ENCODE data around the gene PIPOX.
A peak's percentile ranks its signal among the peaks of the same experiment; 100 is the strongest.

The PIPOX gene

DNA sequence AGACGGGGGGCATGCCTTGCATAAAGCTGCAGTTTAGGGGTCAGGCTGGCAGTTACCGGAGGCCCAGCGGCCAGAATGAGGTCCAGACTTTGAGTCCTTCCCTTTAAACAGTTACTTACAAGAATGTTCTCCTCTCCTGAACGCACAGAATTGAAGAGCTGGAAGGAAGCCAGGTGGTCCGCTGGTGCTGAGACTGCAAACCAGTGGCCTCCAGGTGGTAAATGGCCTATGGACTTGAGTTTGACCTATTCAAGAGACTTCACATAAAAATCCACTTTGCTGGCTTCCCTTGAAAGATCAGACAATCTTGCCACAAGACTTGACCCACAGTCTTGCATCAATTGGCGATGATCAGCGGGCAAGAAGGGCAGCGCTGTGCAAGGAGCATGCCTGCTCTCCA, 22.4 kb upstream of the PIPOX start:
- DNase-seq: no peak

DNA sequence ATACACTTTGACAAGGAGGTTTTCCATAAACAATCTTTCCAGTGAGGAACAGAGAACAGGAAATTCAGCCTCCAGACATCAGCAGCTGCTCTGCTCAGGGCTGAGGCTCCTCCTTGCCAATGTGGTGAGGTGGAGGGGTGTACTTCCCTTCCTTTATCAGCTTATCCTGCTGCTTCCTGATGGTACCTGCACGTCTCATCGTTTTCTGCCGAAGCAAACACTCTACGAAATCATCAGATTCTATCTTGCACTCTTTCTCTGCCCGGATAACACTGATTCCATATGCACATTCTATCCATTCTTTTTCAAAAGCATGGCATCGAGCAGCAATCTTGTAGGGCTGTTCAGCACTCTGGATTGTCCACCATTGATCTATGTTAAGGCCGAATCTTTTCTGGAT, 21.7 kb upstream of the PIPOX start:
- no peak for DNase-seq

DNA sequence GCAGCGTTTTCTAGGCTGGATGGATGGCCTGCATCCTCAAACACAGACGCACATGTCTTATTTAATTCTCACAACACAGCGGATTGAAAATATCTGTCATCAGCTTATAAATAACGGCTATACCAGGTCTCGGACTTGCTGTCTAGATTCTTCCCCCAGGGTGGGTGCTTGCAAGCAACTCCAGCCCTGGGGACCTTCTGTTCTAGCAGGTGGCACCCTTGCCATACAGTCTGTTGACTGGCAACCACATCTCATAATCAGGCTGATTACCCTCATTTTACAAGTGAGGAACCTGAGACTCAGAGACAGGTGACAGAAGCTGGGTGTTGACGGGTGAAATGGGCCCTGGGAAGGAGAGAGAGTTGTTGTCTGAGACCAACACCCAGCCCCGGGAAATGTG, 20.9 kb upstream of the PIPOX start:
- no peak for DNase-seq

DNA sequence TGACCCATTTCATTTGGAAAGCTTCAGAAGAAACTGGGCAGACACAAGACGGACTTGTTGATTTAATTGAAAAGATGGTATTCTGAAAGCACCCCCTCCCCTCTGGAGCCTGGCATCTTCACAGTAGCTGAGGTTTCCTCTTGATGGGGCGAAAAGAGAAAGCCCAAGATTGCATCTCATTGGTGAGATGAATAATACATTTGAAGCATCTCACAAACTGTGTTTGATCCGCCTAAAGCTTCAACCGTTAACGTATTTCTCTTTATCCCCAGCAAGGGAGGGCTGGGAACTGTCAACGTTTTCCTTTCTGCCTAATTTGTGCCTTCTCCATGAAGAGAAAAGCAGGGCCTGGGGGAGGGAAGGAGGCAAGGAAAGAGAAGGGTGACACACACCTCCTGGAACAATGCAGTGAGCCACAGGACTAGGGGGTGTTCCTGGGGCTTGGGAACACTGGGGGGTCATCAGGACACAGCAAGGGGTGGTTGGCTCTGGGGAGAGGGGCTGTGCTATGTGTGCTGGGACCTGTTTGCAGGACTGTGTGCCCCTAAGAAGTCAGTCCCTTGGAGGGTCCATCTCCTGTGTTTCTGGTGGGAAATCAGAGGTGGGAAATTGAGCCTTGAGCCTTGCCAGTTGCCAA, 18.5 kb upstream of the PIPOX start:
- DNase-seq: no peak

DNA sequence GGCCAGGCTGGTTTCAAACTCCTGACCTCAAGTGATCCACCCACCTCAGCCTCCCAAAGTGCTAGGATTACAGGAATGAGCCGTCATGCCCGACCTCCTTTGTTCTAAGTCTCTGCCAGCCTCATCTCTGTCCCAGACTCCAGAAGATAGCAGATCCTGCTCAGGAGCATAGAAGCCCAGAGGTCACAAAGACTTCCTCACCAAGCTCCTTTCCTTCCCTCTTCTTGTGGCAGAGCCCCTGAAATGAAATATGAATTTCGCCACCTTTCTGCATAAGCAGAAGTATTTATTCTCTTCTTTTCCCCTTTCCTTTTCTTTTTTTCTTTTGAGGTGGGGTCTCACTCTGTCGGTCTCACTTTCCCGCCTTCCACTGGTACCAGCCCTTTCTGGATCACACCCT, 11.5 kb upstream of the PIPOX start:
- DNase-seq: no peak

DNA sequence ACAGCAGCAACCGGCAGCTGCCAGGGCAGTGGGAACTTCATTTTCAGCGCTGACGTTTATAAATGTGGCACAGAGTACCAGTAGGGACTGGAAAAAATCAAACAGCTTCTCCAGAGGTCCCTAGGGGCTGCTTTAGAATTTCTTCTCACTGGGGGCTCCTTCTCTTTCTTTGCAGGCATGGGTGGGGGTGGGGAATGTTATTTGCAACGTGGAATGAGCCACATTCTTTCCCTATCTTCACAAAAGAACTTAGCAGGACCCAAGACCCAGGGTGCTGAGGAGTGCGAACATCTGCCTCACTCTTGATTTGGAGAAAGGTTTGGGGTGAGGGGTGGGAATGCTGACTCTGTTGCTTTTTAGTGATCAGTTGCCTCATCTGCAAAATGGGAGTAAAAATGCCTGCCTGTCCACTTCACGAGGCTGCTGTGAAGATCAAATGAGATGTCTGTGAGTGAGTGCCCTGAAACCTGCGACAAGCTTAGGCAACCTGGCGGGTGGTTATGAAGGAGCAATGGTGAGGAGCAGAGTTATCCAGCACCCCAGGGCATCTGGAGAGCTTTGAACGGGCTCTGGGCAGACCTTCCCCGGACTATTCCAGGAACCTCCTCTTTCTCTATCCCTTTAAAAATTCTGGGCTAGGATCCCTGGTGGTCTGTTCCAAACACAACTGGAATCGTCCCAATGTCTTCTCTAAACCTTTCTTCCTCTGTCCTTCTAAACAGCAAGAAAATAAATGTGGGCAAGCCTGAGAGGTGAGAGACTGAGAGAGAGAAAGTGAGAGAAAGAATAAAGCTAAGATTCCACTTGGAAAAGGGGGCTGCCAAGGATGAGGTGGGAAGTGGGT, 10.7 kb upstream of the PIPOX start:
- DNase-seq: no peak

DNA sequence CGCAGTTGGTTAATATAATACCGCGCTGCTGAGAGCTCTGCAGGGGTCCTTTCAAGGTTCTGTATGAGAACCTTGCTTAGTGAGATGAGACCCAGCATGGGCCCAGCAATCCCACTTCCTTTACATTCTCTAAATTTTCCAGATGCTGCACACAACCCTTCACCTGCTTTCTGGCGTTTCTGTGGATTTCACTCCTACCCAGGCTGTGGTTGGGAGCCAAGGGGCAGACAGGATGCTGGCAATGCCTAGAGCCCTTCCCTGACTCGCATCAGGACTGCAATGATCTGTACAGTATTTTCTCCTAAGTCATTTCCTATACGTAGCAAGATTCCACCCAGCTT, 10.1 kb upstream of the PIPOX start:
- no peak for DNase-seq

DNA sequence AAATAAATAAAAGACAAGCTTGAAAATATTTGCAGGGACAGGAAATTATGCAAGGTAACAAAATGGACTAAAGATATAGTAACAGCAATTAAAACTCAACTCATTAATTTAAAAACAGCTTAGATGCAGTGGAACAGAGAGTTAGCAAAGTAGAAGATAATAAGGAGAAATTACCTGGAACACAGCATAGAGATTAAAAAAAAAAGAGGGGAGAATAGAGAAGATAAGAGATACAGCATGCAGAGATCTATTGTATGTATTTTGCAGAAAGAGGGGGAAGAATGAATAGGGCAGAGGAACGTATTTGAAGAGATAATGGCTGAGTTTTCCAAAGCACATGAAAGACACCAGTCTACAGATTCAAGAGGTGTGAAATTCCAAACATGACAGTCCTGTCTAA, 8.4 kb upstream of the PIPOX start:
- DNase-seq: no peak

DNA sequence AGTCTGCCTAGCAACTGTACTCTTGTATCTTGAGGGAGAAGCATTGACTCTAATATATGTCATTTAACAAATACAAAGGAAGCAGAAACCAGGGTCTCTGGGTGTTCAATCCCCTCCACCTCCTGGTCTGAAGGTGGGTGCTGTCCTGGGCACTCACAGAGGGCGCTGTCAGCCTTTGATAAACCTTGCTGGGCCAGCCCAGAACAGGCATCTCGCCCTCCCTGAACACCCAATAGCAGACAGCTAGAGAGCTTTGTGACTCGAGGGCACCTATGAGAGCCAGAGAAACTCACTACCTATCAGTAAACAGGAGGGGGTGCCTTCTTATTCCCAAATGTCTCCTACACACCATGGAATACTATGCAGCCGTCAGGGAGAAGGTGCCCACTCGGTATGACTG, 6.4 kb upstream of the PIPOX start:
- no peak for DNase-seq

DNA sequence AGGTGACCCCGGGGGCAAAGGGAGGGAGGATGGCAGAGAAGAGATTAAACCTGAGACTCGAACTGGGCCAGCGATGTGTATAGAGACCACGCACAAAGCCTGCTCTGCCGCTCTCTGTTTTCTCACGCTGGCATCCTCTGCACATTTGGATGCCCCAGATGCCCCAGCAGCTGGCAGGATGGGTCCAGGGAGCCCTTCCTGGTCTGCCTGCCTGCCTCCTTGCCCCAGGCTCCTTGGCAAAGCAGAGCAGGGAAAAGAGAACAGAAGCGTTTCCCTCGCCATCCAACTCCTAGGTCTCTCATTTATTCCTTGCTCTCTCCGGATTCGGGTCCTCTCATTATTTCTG, 5.2 kb upstream of the PIPOX start:
- DNase-seq: no peak

DNA sequence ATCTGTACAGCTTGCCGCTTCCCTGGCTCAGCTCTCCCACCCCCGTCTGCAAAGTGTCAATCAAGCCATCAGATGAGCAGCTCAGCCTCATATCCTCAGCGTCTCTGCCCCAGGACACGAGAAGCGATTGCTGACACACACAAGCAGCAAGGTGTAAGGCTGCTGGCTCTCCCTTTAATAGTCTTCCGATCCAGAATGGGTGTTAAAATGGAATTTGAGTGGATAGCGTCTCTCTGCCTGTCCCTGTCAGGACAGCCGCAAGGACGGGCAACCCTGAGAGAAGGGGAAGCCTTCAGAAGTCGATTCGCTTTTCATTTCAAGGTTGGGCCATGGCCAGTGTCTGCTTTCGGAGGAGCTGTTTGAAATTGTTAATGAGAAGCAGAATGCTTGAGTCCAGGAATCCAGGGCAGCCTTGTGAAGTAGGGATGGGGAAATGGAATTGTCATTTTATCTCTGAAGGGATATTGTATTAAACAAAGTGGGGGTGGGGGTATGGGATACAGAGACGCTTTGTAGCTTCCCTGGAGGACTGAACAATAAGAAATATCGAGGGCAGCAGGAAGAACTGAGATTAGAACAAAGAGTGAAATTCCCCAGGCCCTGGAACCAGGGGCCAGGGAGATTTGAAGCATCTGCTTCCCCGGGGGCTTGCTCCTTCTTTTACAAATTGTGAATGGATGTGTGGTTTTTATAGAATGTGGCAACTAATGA, 4.7 kb upstream of the PIPOX start:
- DNase-seq: no peak

DNA sequence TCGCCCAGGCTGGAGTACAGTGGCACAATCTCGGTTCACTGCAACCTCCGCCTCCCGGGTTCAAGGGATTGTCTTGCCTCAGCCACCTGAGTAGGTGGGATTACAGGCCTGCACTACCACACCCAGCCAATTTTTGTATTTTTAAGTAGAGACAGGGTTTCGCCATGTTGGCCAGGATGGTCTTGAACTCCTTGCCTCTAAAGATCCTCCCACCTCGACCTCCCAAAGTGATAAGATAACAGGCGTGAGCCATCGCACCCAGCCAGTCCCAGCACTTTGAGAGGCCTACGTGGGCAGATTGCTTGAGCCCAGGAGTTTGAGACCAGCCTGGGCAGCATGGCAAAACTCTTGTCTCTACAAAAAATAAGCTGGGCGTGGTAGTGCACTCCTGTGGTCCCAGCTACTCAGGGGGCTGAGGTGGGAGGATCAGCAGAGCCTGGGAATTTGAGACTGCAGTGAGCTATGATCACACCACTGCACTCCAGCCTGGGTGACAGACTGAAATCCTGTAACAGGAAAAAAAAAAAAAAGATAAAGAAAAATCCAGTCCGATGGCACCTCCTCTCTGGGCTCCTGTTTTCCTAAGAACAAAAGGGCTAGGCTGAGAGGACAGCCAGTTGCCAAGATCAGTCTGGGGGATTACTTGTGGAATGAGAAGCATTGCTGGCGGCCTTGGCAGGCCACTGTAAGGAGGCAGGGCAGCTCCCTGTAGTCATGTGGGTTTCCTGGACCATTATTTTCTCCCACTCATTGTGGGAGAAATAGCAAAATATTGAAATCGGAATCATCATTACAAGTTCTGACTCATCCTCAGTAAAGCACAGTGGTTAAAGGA, 3.0 kb upstream of the PIPOX start:
- DNase-seq: peak in 1 of 2 donors; percentile 40

DNA sequence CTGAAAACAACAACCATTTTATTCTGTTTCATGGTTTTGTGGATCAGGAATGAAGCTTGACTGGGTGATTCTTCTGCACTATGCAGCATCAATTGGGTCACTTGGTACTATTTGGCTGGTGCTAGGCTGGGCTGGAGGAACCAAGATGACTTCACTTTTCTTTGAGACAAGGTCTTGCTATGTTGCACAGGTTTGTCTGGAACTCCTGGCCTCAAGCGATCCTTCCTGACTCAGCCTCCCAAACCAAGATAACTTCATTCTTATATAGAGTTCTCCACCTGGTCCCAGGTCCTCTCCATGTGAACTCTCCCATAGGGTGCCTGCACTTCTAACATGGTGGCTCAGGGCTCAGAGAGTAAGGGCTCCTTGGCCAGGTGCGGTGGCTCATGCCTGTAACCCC, 1.9 kb upstream of the PIPOX start:
- DNase-seq: no peak

DNA sequence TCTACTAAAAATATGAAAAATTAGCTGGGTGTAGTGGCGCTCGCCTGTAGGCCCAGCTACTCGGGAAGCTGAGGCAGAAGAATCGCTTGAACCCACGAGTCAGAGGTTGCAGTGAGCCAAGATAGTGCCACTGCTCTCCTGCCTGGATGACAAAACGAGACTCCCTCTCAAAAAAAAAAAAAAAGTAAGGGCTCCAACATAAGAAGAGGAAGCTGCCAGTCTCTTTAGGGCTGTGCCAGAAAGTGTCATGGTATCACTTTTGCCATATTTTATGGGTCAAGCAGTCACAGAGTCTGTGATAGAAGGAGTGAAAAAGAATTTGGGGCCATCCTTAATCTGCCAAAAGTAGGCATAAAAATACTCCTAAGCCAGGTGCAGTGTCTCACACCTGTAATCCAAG, 1.4 kb upstream of the PIPOX start:
- no peak for DNase-seq

DNA sequence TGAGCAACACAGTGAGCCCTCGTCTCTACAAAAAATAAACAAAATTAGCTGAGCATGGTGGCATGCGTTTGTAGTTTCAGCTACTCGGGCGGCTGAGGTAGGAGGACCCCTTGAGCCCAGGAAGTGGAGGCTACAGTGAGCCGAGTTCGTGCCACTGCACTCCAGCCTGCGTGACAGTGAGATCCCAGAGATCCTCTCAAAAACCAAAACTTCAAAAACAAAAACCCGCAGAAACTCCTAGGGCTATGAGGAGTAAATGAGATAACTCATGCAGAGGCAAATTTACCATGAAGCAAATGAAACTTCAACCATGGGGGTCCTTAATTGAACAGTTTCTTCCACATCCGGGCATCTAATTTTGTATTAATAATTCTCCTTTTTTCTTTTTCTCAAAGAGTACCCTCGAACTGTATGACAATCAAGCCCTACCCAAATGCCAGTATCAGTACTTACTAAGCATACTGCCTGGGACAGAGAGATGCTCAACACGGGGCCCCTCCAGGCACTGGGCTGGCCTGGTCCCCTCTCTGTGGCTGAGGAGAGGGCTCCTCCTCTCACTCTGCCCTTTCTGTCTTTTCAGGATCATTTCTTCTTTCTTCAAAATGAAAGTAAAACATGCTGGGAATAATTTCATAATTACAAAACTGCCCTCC, 789 bp upstream of the PIPOX start:
- no peak for DNase-seq

DNA sequence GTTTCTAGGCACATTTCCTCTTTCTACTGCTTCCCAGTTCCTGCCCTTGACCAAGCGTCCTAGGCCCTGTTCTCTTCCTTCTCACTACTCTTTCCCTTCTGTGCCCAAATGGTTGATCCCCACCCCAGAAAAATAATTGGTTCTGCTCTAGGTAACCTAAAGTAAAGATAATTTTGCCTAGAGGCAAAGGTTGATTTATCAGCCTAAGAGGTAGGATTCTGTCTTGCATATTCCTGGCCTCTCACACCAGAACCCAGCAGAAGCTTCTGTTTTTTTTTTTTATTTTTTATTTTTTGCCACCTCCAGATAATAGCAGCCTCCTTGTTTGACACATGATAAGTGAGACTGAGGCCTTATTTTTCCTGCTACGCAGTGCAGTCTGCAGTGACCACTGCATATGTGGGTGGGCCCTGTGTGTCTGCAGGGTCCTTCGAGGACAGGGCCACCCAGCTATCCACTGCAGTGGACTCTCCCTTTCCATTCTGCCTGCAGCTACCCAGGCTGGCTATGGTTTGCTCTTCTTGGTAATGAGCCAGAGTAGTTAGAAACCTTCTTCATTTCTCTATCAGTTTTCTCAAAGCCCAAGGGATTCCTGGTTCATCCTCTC, 701 bp downstream of the PIPOX start:
- no peak for DNase-seq

DNA sequence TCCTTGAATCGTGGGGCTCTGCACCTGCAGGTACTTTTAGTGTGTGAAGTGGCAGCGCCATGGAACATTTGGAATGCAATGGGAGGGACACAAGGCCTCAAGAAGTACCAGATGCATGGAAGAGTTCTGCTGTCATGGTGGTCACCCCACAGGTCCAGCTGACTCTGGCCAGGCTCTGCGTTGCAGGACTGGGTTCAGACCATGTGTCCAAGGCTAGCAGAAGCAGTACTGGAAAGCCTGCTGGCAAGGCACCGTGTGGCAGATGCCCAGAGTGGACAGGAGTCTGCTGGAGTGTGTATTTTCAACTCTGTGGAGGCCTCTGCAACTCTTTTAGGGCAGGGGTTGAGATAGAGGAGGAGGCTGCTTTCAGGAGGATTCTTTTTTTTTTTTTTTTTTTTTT, 2.1 kb downstream of the PIPOX start:
- no peak for DNase-seq

DNA sequence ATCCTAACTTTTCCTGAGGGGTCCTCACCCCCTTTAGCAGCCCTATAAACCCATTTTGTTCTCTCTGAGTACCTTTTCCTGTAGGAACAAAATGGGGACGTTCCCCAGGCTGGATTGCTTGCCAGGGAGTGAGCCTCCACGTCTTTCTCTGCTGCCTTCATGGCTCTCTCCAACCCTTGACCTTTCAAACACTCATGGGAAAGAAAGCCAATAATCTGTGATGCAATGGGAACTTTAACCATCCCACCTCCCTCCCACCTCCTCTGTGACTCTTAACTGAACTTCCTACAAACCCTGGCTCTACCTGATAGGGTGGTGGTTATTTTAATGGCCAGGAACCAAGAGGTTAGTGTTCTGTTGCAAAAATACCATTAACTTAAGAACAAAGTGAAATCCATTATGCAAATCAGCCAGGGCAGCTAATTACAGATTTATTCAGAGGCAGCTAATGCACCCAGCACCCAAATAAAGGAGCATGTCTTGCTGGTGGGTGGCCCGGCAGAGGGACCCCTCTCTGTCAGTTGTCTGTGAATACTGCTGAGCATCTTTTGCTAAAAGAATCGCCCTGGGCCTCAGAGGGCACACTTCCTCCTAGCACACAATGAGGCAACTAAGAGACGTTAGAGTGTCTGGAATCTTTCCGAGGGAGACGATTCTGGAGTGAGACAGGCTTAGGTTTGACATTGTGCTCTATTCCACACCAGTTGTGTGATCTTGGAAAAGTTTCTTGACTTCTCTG, 3.0 kb downstream of the PIPOX start:
- DNase-seq: no peak

DNA sequence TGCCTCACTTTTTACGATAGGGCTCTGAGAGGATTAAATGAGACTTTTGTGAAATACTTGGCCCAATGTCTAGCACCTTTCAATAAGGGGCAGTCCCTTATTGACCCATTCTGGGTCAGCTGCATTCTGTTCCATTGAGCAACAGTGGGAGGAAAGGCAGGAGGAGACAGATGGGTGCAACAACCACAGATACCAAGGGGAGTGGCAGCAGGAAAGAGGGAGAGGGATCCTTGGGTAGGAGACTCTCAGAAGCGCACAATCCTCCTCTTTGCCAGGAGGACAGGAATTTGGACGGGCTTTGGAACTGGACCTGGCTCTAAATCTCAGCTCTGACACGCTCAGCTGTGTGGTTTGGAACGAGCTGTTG, 3.5 kb downstream of the PIPOX start:
- no peak for DNase-seq

DNA sequence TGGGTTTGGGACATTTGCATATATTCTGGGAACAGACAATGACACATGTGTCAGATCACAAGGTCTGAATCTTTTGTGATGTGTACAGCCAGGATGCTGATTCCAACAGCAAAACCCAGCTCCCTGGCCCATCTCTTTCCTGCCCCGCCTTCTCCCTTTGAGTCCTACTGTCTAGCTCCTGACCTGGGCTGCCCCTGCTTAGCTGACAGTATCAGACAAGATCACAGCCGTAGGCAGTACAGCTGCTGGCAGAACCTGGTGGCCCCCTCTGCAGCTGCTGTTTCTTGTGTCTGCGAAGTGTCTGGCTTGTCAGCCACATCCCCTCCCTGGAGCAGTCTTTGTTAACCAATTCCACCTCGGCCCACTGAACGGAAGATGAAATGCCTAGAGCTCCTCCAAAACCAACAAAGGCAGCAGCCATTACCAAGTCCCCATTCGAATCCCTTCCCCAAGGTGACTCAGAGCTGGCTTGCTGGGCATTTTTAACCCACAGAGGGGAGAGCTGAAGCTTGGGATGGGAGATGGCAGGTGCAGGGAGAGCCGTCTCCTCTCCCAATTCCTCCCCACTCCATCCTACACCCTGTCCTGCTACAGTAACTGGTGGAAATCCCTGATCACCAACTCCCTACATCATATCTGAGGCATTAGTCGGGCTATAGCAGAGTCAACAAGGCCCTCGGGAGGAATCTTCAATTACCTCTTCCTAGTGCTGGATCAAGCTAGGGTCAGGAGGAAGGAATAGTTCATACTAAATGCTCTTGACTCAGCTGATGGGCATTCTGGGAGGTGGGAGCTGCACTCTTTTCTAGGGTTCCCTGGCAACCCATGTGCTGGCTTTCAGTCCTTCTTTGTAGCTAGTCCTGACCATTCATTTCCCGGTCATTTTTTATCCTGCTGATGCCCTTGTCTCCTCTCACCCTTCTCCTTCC, 5.8 kb downstream of the PIPOX start:
- DNase-seq: no peak
